ENCODE results near the gene LIPC. TPM values are rescaled to one million over a fixed set of nuclear protein-coding genes. Genes with fewer than 3 reads are reported as not detected.

The LIPC gene
- total RNA-seq, 1 experiment from 2014 or later, result not detected

- DNase-seq (ENCODE audit: low read depth, low spot score), result no peak
- no peak for ATAC-seq
- H3K27ac ChIP-seq (ENCODE audit: low read depth, low read length), result no peak overlapping the region
- no TSS peak for BruUV-seq (replicated peaks)
- no peak for TF ChIP-seq POLR2AphosphoS5 (IDR thresholded peaks at IDR 0.05; ENCODE audit: low read depth, low read length)
- TF ChIP-seq SP1 (IDR thresholded peaks at IDR 0.05; ENCODE audit: low read depth), result no peak
- TF ChIP-seq YY1 (IDR thresholded peaks at IDR 0.05; ENCODE audit: extremely low read depth, insufficient replicate concordance, low read depth, low read length), result no peak
- TF ChIP-seq TCF7L2 (IDR thresholded peaks at IDR 0.05; ENCODE audit: borderline replicate concordance, extremely low read depth, insufficient read depth, insufficient read length), result no peak
- no peak for TF ChIP-seq REST (IDR thresholded peaks at IDR 0.05; ENCODE audit: low read depth)
- no peak for TF ChIP-seq EGR1 (IDR thresholded peaks at IDR 0.05; ENCODE audit: low read depth)
- no peak for TF ChIP-seq POLR2A (IDR thresholded peaks at IDR 0.05; ENCODE audit: borderline replicate concordance, extremely low read depth, insufficient read depth, insufficient read length)
- no peak for TF ChIP-seq ZNF274 (IDR thresholded peaks at IDR 0.05; ENCODE audit: low read depth, low read length)
- no peak for TF ChIP-seq EZH2 (IDR thresholded peaks at IDR 0.05)
- no peak for TF ChIP-seq MAX (IDR thresholded peaks at IDR 0.05)
- H3K4me3 ChIP-seq (replicated peaks in 1 of 2; ENCODE audit: low read depth in 1 of 2, low read length in 2 of 2), result no peak overlapping the region
- ChIA-PET CTCF (no interaction called here), POLR2A (no interaction called here), RAD21 (ENCODE audit: low non-redundant PET in 1 of 2, low total read pairs in 2 of 2, uncharacterized antibody in 2 of 2, unreplicated experiment in 2 of 2) (no interaction called here)
- no peaks in the 10 kb centered on the region for H3K9me2 ChIP-seq (ENCODE audit: insufficient read depth)
- H3K79me2 ChIP-seq (ENCODE audit: insufficient read depth, low read length), result no peaks in the 10 kb centered on the region
- H2AFZ ChIP-seq (ENCODE audit: low read depth, low read length, poor library complexity, severe bottlenecking), result no peak overlapping the region
- H3K9me3 ChIP-seq (ENCODE audit: control insufficient read depth in 1 of 2, insufficient read depth in 1 of 2, low read depth in 1 of 2, low read length in 2 of 2), result no peaks in the 10 kb centered on the region
- no peaks in the 10 kb centered on the region for H3K36me3 ChIP-seq (ENCODE audit: control insufficient read depth in 1 of 2, insufficient read depth in 2 of 2, low read length in 2 of 2)
- no peaks in the 10 kb centered on the region for H4K20me1 ChIP-seq (ENCODE audit: insufficient read depth)
- intact Hi-C loops (cut with micrococcal nuclease), result no loop called here
- H3K4me1 ChIP-seq (ENCODE audit: control insufficient read depth in 1 of 2, insufficient read depth in 2 of 2, low read length in 2 of 2), result no peaks in the 10 kb centered on the region; a peak in 1 of 4 replicates
- no peak overlapping the region for H3K4me2 ChIP-seq (ENCODE audit: low read length)
- H3K27me3 ChIP-seq (ENCODE audit: insufficient read depth, low read length), result no peaks in the 10 kb centered on the region
- H3K9ac ChIP-seq (ENCODE audit: low read length), result no peak overlapping the region
Measured at GRCh38 chr15:58420579-58421043, 11.2 kb upstream of the LIPC start.
